Measurements from ENCODE around the gene PGAP3. TPM values are rescaled to one million over a fixed set of nuclear protein-coding genes. Genes with fewer than 3 reads are reported as not detected.

The PGAP3 gene
- total RNA-seq, 1 donor from 2014 or later: 24.9 TPM

GRCh38 chr17:39724731-39725130 is 36.9 kb upstream of the PGAP3 start:
- no peak overlapping the region for H3K27ac Mint-ChIP-seq (ENCODE audit: unreplicated experiment)
- H3K36me3 Mint-ChIP-seq (ENCODE audit: low read depth): peaks cover 25% of the 10 kb centered on the region
- no peaks in the 10 kb centered on the region for H3K27me3 Mint-ChIP-seq (ENCODE audit: low read depth)
- no peak overlapping the region for H3K4me3 Mint-ChIP-seq (ENCODE audit: unreplicated experiment)
- DNase-seq (ENCODE audit: low spot score): no peak
- H3K4me1 Mint-ChIP-seq (ENCODE audit: low read depth): peaks cover 9% of the 10 kb centered on the region
- TF ChIP-seq, protein P1, sequence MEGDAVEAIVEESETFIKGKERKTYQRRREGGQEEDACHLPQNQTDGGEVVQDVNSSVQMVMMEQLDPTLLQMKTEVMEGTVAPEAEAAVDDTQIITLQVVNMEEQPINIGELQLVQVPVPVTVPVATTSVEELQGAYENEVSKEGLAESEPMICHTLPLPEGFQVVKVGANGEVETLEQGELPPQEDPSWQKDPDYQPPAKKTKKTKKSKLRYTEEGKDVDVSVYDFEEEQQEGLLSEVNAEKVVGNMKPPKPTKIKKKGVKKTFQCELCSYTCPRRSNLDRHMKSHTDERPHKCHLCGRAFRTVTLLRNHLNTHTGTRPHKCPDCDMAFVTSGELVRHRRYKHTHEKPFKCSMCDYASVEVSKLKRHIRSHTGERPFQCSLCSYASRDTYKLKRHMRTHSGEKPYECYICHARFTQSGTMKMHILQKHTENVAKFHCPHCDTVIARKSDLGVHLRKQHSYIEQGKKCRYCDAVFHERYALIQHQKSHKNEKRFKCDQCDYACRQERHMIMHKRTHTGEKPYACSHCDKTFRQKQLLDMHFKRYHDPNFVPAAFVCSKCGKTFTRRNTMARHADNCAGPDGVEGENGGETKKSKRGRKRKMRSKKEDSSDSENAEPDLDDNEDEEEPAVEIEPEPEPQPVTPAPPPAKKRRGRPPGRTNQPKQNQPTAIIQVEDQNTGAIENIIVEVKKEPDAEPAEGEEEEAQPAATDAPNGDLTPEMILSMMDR (IDR thresholded peaks at IDR 0.05): no peak
- H3K9me3 Mint-ChIP-seq (ENCODE audit: low read depth): no peaks in the 10 kb centered on the region

DNA sequence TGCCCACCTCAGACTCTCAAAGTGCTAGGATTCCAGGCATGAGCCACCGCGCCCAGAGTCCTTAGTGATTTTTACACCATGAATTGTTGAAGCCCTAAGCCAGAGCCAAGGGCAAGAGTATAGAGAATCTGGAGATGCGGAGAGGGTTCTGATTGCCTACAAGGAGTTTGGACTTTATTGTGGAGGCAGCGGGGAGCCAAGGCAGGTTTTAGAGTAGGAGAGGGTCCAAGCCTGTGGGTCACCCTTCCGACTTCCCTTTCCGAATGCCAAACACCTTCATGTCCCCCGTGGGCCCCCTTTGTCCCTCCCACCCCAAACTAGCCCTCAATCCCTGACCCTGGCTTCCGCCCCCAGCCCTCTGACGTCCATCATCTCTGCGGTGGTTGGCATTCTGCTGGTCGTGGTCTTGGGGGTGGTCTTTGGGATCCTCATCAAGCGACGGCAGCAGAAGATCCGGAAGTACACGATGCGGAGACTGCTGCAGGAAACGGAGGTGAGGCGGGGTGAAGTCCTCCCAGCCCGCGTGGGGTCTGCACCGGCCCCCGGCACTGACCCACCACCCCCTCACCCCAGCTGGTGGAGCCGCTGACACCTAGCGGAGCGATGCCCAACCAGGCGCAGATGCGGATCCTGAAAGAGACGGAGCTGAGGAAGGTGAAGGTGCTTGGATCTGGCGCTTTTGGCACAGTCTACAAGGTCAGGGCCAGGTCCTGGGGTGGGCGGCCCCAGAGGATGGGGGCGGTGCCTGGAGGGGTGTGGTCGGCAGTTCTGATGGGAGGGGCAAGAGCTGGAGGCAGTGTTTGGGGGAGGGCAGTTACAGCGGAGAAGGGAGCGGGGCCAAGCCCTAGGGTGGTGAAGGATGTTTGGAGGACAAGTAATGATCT is 35.4 kb upstream of the PGAP3 start:
- DNase-seq (ENCODE audit: low spot score): no peak
- no peak overlapping the region for H3K4me3 Mint-ChIP-seq (ENCODE audit: unreplicated experiment)
- H3K27me3 Mint-ChIP-seq (ENCODE audit: low read depth): no peaks in the 10 kb centered on the region
- no peak overlapping the region for H3K27ac Mint-ChIP-seq (ENCODE audit: unreplicated experiment)
- TF ChIP-seq, protein P1 (IDR thresholded peaks at IDR 0.05): no peak
- H3K9me3 Mint-ChIP-seq (ENCODE audit: low read depth): no peaks in the 10 kb centered on the region
- no peaks in the 10 kb centered on the region for H3K4me1 Mint-ChIP-seq (ENCODE audit: low read depth)
- peaks cover 30% of the 10 kb centered on the region for H3K36me3 Mint-ChIP-seq (ENCODE audit: low read depth)

DNA sequence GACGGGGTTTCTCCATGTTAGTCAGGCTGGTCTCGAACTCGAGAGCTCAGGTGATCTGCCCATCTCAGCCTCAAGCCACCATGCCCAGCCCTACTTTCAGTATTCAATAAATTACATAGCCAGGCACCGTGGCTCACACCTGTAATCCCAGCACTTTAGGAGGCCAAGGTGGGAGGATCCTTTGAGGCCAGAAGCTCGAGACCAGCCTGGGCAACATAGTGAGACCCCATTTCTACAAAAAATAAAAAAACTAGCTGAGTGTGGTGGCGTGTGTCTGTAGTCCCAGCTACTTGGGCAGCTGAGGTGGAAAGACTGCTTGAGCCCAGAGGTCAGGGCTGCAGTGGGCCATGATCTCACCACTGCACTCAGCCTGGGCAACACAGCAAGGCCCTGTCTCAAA is 34.2 kb upstream of the PGAP3 start:
- no peak for DNase-seq (ENCODE audit: low spot score)
- Mint-ChIP-seq H3K4me1 (ENCODE audit: low read depth) (no peaks in the 10 kb centered on the region), H3K4me3 (ENCODE audit: unreplicated experiment) (no peak overlapping the region), H3K27ac (ENCODE audit: unreplicated experiment) (no peak overlapping the region), H3K9me3 (ENCODE audit: low read depth) (no peaks in the 10 kb centered on the region), H3K36me3 (ENCODE audit: low read depth) (peaks cover 35% of the 10 kb centered on the region), H3K27me3 (ENCODE audit: low read depth) (no peaks in the 10 kb centered on the region)
- TF ChIP-seq, protein P1 (IDR thresholded peaks at IDR 0.05): no peak

GRCh38 chr17:39719563-39720355 is 31.9 kb upstream of the PGAP3 start:
- DNase-seq (ENCODE audit: low spot score): no peak
- Mint-ChIP-seq H3K9me3 (ENCODE audit: low read depth) (no peaks in the 10 kb centered on the region), H3K27me3 (ENCODE audit: low read depth) (no peaks in the 10 kb centered on the region), H3K27ac (ENCODE audit: unreplicated experiment) (no peak overlapping the region), H3K36me3 (ENCODE audit: low read depth) (peaks cover 27% of the 10 kb centered on the region), H3K4me3 (ENCODE audit: unreplicated experiment) (no peak overlapping the region), H3K4me1 (ENCODE audit: low read depth) (no peaks in the 10 kb centered on the region)
- TF ChIP-seq, protein P1 (IDR thresholded peaks at IDR 0.05): no peak

GRCh38 chr17:39717660-39718059 is 29.8 kb upstream of the PGAP3 start:
- H3K27me3 Mint-ChIP-seq (ENCODE audit: low read depth): no peaks in the 10 kb centered on the region

More at GRCh38 chr17:39717660-39718059, 29.8 kb upstream of the PGAP3 start:
- no peaks in the 10 kb centered on the region for H3K9me3 Mint-ChIP-seq (ENCODE audit: low read depth)
- peaks cover 23% of the 10 kb centered on the region for H3K36me3 Mint-ChIP-seq (ENCODE audit: low read depth)
- H3K27ac Mint-ChIP-seq (ENCODE audit: unreplicated experiment): no peak overlapping the region
- TF ChIP-seq, protein P1 (IDR thresholded peaks at IDR 0.05): no peak
- H3K4me3 Mint-ChIP-seq (ENCODE audit: unreplicated experiment): no peak overlapping the region
- DNase-seq (ENCODE audit: low spot score): no peak
- H3K4me1 Mint-ChIP-seq (ENCODE audit: low read depth): no peaks in the 10 kb centered on the region

All from chondrocyte (in vitro differentiated cells).